Activated CD4-positive, alpha-beta T cell treated with anti-CD3 and anti-CD28 coated beads, Interleukin-2, amount 50 U/mL, for 48 hours (primary cell): ENCODE data around the gene JOSD2.

Source experiments
- DNase-seq, 2 experiments: peaks; one replicate each; pipeline ENCODE4 v3.0.0-alpha.2; 2020

JOSD2 gene

DNA sequence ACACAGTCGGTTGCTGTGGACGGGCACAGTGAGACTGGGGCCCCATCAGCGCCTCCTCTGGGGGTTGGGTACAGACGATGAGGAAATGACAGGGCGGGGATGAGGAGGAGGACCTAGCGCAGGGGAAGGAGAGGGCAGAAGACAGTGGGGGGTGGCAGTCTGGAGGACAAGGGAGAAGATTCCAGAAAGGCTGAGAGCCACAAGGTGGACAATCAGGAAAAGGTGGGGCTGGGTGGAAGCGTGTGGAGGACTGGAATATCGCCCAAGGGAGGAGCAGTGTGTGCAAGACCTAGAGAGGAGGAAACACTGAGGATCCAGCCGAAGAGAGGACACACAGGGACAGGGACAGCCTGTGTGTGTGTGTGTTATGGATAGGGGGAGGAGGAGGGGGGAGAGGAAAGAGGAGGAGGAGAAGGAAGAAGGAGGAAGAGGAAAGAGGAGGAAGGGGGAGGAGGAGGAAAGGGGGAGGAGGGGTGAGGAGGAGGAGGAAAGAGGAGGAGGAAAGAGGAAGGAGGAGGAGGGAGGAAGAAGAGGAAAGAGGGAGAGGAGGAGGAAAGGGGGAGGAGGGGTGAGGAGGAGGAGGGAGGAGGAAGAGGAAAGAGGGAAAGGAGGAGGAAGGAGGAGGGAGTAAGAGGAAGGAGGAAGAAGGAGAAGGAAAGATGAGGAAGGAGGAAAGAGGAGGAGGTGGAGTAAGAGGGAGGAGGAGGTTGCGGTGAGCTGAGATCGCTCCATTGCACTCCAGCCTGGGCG is 18.5 kb downstream of the JOSD2 start:
- peak; percentile 41 to 53 for DNase-seq

DNA sequence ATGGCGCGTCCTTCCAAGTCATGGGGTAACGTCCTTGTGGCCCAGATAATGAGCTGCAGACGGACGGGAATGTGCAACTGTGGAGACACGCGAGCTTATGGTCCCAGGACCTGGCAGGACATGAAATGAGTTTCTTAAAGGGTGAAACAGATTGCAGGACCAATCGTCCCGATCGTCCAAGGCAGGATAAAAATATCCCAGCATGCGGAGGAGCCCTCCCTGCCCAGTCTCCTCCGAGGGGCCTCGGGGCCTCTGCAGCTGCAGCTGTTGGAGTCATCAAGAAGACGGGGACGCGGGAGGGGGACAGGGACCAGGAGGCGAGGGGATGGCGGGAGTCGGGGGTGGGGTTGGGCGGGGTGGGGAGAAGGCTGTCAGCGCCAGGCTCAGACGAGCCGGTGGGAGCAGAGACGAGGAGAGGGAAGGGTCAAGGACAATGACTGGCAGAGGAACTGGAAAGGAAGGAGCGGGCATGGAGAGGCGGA is 20.0 kb downstream of the JOSD2 start:
- no peak for DNase-seq

DNA sequence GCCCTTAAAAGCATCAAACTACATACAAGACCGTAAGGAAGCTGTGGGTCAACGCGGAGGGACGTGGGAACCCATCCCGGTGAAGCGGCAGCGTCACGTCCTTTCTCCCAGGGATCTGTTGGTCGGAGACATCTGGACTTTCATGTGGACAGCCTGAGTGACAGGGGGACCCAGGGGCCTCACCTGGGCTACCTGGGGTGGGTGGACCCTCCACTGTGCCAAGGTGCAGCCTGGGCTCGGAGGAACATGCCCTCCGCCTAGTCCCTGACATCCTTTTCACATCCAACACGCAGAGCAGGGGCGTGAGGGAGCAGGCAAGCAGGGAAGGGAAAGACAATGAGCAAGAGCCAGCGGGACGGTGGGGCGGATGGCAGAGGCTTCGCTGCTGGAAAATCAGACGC is 20.6 kb downstream of the JOSD2 start:
- no peak for DNase-seq

DNA sequence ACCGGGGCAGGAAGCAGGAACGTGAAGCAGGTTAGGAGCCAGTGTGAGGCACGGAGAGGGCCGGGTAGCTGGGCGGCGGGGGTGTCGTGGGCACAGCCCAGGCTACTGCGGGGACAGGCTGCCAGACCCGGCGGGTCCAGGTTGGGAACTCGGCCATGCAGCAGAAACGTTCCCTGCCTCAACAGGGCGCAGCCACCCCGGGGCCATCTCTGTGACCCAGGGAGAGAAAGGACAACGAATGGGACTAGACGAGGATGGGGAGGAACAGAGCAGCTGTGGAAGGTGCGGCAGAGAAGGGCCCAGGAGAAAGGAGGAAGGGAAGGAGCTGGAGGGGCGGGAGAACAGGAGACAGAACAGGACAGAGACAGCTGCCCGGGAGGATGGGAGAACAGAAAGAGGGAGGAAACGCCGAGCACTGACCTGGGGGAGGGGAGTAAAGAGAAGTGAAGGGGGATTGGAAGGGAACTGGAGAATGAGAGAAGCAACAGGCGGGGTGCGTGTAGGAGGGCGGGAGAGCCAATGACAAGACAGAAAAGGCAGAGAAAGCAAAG is 21.5 kb downstream of the JOSD2 start:
- DNase-seq, result no peak

DNA sequence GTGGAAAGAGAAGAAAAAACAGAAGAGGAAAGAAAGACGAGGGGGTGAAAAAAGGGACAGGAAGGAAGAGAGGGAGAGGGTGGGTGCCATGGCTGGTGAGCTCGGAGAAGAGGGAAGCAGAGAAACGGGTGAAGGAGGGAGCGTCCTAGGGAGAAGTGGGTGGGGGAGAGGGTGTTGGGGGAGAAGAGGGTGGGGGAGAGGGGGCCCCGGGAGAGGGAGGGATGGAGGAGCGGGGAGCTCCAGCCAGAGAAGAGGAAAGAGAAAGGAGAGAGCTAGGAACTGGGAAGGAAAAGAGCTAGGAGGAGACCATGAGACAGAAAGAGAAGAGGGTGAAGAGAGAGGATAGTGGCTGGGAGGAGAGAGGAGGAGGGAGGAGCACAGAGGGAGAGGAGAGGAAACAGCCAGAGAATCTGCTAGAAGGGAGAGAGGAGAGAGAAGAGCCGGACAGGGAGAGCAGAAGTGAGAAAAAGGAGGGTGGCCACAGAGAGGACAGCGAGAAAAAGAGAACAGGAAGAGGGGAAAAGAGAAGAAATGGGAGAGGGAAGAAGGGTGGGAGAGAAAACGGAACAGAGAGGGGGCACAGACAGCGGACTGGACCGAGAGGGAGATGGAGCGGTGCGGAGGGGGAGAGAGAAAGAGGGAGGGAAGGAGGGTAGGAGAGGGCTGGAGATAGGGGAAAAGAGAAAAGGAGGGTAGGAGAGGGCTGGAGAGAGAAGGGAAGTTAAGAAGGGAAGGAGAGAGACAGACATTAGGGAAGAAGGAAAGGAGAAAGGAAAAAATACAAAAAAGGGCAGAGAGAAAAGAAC is 22.4 kb downstream of the JOSD2 start:
- no peak for DNase-seq

DNA sequence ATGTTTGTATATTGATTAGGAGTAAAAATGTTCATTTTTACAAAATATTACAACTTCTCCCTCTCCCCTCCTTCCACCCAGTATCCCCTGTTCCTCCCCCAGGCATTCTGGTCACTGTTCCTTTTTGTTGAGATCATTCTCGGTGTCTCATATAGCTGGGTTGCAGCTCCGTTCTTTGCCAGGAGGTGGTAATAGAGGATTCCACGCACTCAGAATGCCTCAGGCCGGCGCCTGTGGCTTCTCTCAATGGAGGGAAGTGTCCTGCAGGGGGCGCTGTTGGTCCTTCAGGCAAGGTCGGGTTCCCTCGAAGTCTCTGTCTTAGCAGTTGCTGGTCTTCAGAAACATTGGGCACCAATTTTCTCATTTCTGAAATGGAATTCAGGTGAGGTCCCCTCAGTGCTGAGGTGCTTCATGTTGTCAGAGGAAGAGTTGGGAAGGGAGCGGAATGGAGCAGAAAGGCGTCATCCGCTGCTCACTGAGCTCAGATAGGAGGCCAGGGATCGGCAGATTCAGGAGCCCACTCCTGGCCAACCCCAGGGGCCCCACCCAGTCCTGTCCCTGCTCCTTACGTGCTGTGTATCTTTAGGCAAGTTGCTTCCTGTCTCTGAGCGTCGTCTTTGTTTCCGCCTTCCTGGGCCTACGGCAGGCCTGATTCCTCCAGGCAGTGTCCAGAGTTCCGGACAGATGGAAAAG is 24.0 kb downstream of the JOSD2 start:
- DNase-seq, result peak; percentile 75 to 77

DNA sequence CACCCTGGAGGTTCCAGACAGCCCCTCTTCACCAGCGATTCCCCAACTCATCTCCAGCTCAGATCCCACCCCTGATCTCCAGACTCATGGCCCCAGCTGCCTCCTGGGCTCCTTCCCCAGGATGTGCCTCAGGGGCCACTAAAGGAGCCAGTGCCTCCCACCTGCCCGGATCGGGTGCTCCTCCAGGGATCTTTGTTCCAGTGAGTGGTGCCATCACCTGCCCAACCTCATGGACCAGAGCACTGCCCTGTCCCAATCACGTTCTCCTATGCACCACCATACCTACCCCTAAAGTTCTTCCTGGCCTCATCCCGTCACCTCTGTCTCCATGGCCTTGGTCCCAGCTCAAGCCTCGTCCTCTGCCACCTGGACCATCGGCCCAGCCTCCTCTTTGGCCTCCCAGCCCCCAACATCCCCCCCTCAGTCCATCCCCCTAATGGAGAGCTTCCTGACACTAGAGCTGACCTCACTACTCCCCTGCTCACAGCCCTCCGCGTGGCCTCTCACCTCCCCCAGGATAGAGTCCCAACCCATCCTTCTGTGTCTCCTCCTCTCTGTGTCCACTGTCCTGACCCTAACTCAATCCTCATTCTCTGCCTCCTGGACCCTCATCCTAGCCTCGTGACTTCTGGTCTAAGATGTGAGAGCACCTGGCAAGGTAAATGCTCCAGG is 25.6 kb downstream of the JOSD2 start:
- no peak for DNase-seq

DNA sequence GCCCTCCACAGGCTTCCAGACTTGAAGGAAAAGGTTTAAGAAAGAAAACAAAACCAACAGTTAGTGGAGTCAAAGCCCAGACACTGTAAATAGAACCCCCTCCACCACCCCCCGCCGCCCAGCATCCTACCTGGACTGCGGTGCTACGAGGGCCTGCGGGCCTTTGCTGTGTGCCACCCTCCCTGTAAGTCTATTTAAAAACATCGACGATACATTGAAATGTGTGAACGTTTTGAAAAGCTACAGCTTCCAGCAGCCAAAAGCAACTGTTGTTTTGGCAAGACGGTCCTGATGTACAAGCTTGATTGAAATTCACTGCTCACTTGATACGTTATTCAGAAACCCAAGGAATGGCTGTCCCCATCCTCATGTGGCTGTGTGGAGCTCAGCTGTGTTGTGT is 28.1 kb downstream of the JOSD2 start:
- no peak for DNase-seq

DNA sequence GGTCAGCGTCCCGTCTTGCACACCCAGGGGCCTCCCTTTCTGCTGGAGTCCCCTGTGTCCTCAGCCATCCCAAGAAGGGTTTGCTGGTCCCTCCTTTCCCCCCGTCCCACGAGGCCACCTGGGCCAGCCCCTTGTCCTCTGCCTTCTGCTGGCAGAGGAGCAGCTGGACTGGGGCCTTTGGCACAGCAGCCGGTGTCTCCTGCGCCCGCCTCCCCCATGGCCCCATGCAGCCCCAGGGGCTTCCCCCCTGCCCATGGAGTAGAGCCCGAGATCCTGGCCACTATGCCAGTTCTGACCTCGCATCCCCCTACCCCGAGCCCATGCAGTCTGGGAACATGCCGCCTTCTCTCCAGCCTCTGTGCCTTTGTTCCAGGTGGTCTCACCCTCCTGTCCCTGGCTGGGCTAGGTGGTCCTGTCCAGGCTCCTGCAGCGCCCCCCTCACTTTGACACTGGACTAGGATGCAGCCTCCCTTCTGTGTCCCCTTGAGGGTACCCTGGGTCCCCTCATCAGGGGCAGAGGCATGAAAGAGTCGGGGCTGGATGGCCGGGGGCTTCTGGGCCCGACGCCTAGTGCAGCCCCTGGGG is 28.6 kb downstream of the JOSD2 start:
- DNase-seq, result no peak

DNA sequence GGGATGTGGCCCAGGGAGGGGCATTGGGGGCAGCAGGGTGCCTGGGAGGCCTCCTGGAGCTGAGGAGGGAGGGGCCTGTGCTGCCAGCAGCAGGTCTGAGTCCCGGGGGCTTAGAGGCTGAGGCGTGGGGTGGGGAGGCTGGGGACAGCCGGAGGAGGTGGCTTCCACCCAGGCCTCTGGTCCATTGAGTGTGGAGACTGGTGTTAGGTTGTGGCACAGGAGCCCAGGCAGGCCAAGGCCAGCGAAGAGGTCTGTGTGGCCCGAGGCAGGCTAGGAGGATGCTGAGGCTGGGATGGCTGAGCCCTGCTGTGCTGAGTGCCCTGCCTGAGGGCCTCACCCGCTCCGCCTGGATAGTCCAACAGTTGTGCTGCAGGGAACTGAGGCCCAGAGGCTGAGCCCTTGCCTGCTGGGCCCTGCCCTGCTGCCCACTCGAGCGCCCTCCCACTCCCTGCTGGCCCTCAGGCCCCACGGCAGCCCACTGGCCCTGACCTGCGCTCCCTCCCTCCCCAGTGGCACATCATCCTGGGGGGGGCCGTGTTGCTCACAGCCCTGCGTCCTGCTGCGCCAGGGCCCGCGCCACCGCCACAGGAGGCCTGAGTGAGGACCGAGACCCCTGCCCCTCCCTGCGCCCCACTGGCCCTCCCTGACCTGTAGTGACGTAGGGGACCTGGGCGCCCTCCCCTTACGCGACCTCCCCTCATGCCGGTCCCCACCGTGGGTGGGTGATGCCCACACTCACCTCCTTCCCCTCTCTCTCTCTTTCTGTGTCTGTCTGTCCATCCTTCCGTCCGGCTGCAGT is 29.4 kb downstream of the JOSD2 start:
- DNase-seq, result no peak

DNA sequence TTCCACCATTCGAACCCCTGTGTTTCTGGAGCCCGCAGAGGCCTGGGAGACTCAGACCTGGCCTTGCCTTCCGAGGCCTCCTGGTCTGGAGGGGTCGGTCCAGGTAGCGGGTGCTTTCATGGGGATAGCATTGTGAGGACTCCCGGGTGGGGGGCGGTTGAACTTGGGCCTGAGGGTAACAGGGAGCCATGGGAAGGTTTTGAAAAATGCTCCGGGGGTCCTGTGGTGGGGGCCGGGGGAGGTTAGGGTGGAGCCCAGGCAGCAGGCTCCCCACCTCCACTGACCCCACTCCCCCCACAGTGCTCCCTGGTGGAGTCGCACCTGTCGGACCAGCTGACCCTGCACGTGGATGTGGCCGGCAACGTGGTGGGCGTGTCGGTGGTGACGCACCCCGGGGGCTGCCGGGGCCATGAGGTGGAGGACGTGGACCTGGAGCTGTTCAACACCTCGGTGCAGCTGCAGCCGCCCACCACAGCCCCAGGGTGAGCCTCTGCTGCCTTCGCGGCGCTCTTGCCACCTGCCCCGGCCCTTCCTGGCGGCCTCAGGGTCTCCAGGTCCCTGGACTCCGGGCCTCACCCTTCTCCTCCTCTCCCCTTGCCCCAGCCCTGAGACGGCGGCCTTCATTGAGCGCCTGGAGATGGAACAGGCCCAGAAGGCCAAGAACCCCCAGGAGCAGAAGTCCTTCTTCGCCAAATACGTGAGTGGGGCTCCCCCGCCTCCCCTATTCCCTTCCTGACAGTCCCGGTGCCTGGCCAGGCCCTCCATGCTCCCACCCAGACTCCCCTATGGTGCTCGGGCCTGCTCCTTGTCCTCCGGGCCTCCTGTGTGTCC is 30.5 kb downstream of the JOSD2 start:
- DNase-seq, result no peak

DNA sequence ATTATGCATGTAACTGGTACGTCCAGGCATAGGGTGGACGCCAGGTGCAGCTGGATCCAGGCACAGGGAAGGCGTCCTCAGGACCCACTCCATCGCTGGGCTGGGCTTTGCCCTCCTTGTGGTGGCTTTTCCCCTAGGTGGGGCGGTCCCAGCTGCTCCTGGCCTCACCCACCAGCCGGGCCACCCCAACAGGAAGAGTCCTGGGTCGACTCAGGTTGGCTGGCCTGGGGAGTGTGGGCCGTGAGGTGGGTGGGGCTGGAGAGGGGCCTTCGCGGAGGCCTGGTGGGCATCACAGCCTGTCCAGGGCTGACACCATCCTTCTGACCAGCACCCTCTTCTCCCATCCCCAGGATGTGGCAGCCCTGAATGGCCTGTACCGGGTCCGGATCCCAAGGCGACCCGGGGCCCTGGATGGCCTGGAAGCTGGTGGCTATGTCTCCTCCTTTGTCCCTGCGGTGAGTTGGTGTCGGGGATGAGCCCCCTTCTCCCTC is 31.2 kb downstream of the JOSD2 start:
- no peak for DNase-seq

DNA sequence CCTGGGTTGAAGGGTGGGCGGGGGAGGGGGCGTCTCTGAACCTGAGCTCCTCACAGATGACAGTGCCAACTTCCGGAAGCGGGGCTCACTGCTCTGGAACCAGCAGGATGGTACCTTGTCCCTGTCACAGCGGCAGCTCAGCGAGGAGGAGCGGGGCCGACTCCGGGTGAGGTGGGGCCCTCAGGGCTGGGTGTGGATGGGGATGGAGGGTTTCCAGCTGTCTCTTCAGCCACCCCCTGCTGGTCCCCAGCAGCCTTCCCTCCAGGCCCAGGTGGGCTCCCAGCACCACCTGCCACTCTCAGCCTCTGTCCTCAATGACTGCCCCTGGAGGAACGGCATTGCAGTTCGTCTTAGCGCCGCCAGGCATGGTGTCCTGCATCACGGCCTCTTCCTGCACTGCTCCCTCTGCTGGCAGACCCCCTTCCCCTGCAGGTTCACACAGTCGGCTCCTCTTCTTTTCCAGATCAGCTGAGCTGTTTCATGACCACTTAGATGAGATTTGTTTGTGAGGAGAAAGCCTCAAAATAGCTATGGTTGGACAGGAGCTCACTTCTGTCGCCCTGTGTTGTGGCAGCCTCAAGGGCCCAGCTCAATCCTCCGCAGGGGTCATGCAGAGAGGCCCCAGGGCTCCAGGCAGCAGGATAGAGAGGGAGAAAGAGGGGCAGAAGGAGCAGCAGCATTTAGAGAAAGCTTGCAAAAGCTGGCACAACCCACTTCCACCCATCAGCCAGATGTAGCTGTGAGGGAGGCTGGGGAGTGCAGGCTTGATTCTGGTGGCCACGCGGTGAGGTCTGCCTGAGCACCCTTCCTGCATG is 31.9 kb downstream of the JOSD2 start:
- DNase-seq, result peak in 1 of 2 experiments; percentile 40

DNA sequence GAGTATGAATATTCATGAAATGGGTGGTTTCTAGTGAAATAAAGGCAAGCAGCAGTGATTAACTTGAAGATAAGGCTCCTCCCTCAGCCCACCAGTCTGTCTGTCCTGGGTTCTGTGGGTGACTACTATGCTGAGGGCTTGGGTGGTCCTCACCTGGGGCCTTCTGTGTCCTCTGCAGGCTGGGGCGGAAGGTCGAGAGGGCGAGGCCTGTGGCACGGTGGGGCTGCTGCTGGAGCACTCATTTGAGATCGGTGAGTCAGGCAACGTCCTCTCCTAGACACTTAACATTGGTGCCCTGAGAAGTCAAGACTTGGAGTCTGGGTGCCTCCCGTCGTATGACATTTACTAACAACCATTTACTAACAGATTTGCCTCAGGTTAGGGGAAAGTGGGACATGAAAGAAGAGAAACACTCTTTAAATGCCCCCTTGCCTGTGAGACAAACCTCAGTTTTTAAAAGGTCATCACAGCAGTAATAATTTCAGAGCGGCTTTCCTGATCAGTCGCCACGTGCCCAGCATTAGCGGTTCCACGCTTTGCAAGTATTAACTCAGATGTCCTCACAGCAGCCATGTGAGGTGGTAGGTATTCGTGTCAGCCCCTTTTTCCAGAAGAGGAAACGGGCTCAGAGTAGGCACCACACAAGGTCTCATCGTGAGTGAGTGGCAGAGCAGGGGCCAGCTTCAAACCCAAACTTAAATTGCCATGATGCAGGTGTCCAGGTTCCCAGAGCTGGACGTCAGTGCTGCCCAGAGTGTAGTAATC is 33.1 kb downstream of the JOSD2 start:
- no peak for DNase-seq

DNA sequence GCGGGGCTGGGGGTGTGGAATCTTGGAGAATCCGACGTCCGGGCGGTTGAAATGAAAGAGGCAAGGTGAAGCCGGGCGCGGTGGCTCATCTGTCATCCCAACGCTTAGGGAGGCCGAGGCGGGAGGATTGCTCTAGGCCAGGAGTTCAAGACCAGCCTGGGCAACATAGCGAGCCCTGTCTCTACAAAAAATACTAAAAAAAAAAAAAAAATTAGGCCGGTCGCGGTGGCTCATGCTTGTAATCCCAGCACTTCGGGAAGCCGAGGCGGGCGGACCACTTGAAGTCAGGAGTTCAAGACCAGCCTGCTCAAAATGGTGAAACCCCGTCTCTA is 34.1 kb downstream of the JOSD2 start:
- no peak for DNase-seq

DNA sequence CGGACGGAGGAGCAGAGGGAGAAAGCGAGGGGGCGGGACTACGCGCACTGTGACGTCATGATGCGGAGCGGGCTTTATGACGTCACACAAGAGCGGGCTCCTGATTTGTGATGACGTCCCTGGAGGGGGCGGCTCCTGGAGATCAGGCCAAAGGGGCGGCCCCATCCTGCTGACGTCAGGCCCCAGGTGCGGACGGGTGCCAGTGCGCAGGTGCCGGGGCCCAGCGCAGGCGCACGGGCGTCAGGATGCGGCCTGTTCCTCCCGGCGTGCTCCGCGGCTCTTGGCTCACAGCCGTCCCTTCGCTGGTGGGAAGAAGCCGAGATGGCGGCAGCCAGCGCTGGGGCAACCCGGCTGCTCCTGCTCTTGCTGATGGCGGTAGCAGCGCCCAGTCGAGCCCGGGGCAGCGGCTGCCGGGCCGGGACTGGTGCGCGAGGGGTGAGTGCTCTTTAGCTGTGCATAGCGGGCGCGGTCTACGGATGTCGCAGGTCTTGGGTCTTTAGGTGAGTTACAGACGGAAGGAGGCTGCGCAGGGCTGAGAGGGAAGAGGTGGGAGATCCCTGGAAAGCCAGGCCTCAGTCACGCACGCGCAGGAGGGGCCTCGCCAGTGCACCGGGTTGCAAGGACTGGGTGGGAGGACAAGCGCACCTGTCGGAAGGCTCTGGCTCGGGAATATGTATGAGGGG is 34.6 kb downstream of the JOSD2 start, which contains the start of the genes EMC10 and GARIN5A:
Gene EMC10, plus strand, starts transcription at position 284 of the 683 bp plus-strand sequence. Its CDS starts 38 bp downstream, at position 322.
Gene GARIN5A, minus strand, starts transcription at position 625 of the 683 bp plus-strand sequence. Its CDS starts 460 bp downstream, at position 165.
- DNase-seq, result peak; percentile 92 to 95

DNA sequence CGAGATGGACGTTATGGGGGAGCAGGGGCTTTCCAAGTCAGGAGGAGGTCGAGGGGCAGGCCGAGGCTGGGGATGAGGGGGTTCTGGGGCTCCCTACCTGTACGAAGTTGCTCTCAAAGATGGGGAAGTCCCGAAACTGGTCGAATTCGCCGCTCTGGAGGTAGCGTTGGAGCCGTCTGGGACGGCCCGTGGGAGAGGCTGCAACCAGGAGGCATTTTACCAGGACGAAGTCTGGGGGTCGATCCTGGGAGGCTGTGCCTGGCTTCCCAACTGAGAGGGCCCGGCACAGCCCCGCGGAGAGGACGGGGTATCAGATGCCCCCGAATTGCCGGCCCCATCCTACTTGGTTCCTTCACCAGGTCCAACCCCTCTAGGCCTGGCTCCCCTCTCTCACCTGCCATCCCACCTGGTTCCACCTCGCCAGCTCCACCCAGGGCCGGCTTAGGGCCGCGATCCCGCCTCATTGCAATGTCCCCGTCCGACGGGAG is 35.2 kb downstream of the JOSD2 start:
- DNase-seq, result no peak
